Gastroesophageal sphincter (tissue), 4 donors: Measurements from ENCODE around the gene UBR3. TPM values are rescaled to one million over a fixed set of nuclear protein-coding genes. Genes with fewer than 3 reads are reported as not detected.
"Not testable (repeated sequence)": the region's sequence is repeated elsewhere in the genome, so short reads cannot be mapped to it uniquely, and the experiment has no call there.

Source experiments
- ATAC-seq: fragments of 150-250 bp; one replicate; pipeline ENCODE4 v1.9.1; 2016; ENCODE audit warnings: mild to moderate bottlenecking, moderate library complexity
- H3K27ac ChIP-seq, 4 donors: fragments of 200-600 bp; sonication (generic) in 3 of 4; 1 replicate in 3 of 4; 2 replicates in 1 of 4; pipeline ENCODE4 v1.5.1; 2016 to 2019
- H3K27me3 ChIP-seq: fragments of 200-600 bp; sonication (generic); one replicate; pipeline ENCODE4 v1.5.1; 2019
- H3K36me3 ChIP-seq, 2 donors: fragments of 200-600 bp; sonication (generic); one replicate each; pipeline ENCODE4 v1.5.1; 2019; ENCODE audit warnings: control low read depth in 1 of 2
- H3K4me1 ChIP-seq, 3 donors: fragments of 200-600 bp; sonication (generic); 1 replicate in 2 of 3; 2 replicates in 1 of 3; pipeline ENCODE4 v1.5.1; 2016 to 2019; ENCODE audit warnings: control low read depth in 2 of 3
- H3K4me3 ChIP-seq, 2 donors: fragments of 200-600 bp; sonication (generic); one replicate each; pipeline ENCODE4 v1.5.1; 2019; ENCODE audit warnings: mild to moderate bottlenecking in 1 of 2, moderate library complexity in 1 of 2
- H3K9me3 ChIP-seq, 3 donors: fragments of 200-600 bp; sonication (generic); one replicate each; pipeline ENCODE4 v1.5.1; 2017 to 2019; ENCODE audit warnings: control low read depth in 2 of 3
- CTCF ChIP-seq, 4 experiments: fragments of 200-600 bp in 2 of 4; fragments of 450-650 bp in 2 of 4; sonication (generic) in 1 of 4; IDR thresholded peaks; one replicate each; pipeline ENCODE4 v1.5.1; 2017 to 2019; ENCODE audit warnings: antibody characterized with exemption in 4 of 4, mild to moderate bottlenecking in 2 of 4, moderate library complexity in 2 of 4
- EP300 ChIP-seq: sonication (generic); formaldehyde crosslinking; IDR thresholded peaks from one replicate; pipeline ENCODE4 v1.6.1; 2017; ENCODE audit warnings: antibody characterized with exemption, mild to moderate bottlenecking
- POLR2A ChIP-seq, 2 donors: fragments of 450-650 bp; IDR thresholded peaks; one replicate each; pipeline ENCODE4 v1.6.1; 2017; ENCODE audit warnings: antibody characterized with exemption in 2 of 2, mild to moderate bottlenecking in 2 of 2, moderate library complexity in 1 of 2
- POLR2AphosphoS5 ChIP-seq: sonication (generic); formaldehyde crosslinking; IDR thresholded peaks from one replicate; pipeline ENCODE4 v1.6.1; 2017; ENCODE audit warnings: antibody characterized with exemption
- WGBS, 2 donors: methylation state at CpG; one replicate each; pipeline ENCODE4 v1.1.5; 2018; ENCODE audit warnings: low coverage in 1 of 2; 5-methylcytosine and 5-hydroxymethylcytosine counted together
- total RNA-seq, 4 donors: library from RNA; depleted of rRNA; stranded (reverse); fragments of >200 nt; gene quantifications; one replicate each; pipeline ENCODE4 v1.1.0, GENCODE V29; 2016

UBR3 gene
- total RNA-seq, 4 donors from 2014 or later, result 52.9 to 122 (median 66.9) TPM

- Histone ChIP-seq H3K27ac (no peak overlapping the region), H3K27me3 (no peaks in the 10 kb centered on the region), H3K4me1 (peaks cover 0 to 15% (median 5%) of the 10 kb centered on the region in 3 donors), H3K4me3 (no peak overlapping the region), H3K9me3 (no peaks in the 10 kb centered on the region), H3K36me3 (peaks cover 0 to 5% of the 10 kb centered on the region in 2 donors)
- ATAC-seq, result no peak
- WGBS, 2 donors, result 98% methylated on average over 4 of the region's 4 CpGs; no CpG with 5 or more reads in 1 of the 2 donors
- no peak for TF ChIP-seq POLR2AphosphoS5
- no peak for TF ChIP-seq CTCF (IDR thresholded peaks at IDR 0.05)
- TF ChIP-seq EP300, result no peak
- TF ChIP-seq POLR2A (IDR thresholded peaks at IDR 0.05), result no peak
Observed at GRCh38 chr2:169859423-169859822, 32.2 kb downstream of the UBR3 start.

DNA sequence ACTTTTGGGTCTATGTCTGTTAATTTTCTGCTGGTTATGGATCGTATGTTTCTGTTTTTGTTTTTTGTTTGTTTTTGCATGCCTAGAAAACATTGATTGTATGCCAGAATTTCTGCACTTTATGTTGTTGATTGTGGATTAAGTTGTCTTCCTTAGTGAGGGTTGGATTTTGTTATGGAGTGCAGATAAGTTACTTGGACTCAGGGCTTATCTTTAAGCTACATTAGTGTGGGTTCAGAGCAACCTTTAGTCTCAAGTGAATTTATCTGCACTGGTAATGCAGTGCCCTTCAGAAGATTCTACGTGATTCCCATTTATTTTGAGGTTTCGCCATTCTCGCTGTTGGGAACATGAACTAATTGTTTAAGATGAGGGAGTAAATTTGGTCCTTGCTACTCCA lies 32.9 kb downstream of the UBR3 start:
- WGBS, 2 donors, result 100% methylated on average over 2 to 4 of the region's 4 CpGs
- TF ChIP-seq CTCF (IDR thresholded peaks at IDR 0.05), result no peak
- TF ChIP-seq POLR2AphosphoS5, result no peak
- no peak for TF ChIP-seq EP300
- TF ChIP-seq POLR2A (IDR thresholded peaks at IDR 0.05), result no peak
- Histone ChIP-seq H3K36me3 (peaks cover 0 to 5% of the 10 kb centered on the region in 2 donors), H3K4me1 (peaks cover 0 to 16% (median 5%) of the 10 kb centered on the region in 3 donors), H3K27ac (no peak overlapping the region), H3K27me3 (no peaks in the 10 kb centered on the region), H3K9me3 (no peaks in the 10 kb centered on the region), H3K4me3 (no peak overlapping the region)
- ATAC-seq, result no peak

- Histone ChIP-seq H3K27me3 (no peaks in the 10 kb centered on the region), H3K36me3 (peaks cover 0 to 5% of the 10 kb centered on the region in 2 donors), H3K4me3 (no peak overlapping the region), H3K27ac (no peak overlapping the region), H3K4me1 (peaks cover 4 to 24% (median 5%) of the 10 kb centered on the region in 3 donors), H3K9me3 (no peaks in the 10 kb centered on the region)
- no peak for TF ChIP-seq CTCF (IDR thresholded peaks at IDR 0.05)
- no peak for TF ChIP-seq POLR2AphosphoS5
- no peak for TF ChIP-seq POLR2A (IDR thresholded peaks at IDR 0.05)
- TF ChIP-seq EP300, result no peak
- WGBS, 2 donors, result 75 to 78% methylated on average over 2 of the region's 2 CpGs
- no peak for ATAC-seq
Observed at GRCh38 chr2:169862816-169863215, 35.6 kb downstream of the UBR3 start.

- ATAC-seq, result no peak
- no peaks in the 10 kb centered on the region for H3K27me3 ChIP-seq
Observed at GRCh38 chr2:169865492-169865891, 38.2 kb downstream of the UBR3 start.

DNA sequence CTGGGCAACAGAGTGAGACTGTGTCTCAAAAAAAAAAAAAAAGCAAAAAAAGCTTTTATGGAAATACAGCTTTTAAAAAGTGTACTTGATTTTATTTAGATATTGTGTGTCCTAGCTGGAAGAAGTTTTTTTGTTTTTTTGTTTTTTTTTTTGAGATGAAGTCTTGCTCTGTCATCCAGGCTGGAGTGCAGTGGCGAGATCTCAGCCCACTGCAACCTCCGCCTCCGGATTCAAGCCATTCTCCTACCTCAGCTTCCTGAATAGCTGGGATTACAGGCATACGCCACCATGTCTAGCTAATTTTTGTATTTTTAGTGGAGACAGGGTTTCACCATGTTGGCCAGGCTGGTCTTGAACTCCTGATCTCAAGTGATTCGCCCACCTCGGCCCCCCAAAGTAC lies 39.0 kb downstream of the UBR3 start:
- ATAC-seq, H3K4me3 ChIP-seq, H3K36me3 ChIP-seq, H3K27me3 ChIP-seq, H3K27ac ChIP-seq, H3K9me3 ChIP-seq: not testable (repeated sequence)
- 85 to 87% methylated on average over 2 to 5 of the region's 6 CpGs for WGBS, 2 donors
- peaks cover 4 to 28% (median 5%) of the 10 kb centered on the region in 3 donors for H3K4me1 ChIP-seq

More at GRCh38 chr2:169865492-169865891, 38.2 kb downstream of the UBR3 start:
- Histone ChIP-seq H3K27ac (no peak overlapping the region), H3K9me3 (no peaks in the 10 kb centered on the region), H3K4me3 (no peak overlapping the region), H3K4me1 (peaks cover 4 to 24% (median 5%) of the 10 kb centered on the region in 3 donors), H3K36me3 (peaks cover 0 to 5% of the 10 kb centered on the region in 2 donors)
- 43% methylated on average over 2 of the region's 2 CpGs; no CpG with 5 or more reads in 1 of the 2 donors for WGBS, 2 donors
- TF ChIP-seq POLR2A (IDR thresholded peaks at IDR 0.05) (no peak), EP300 (no peak), CTCF (IDR thresholded peaks at IDR 0.05) (no peak), POLR2AphosphoS5 (no peak)
